ENCODE data around the gene B4GALNT4. TPM values are rescaled to one million over a fixed set of nuclear protein-coding genes. Genes with fewer than 3 reads are reported as not detected.

Gene B4GALNT4
- total and polyA plus RNA-seq, 2 experiments from 2014 or later = 35.8 to 94.4 TPM

- no peaks in the 10 kb centered on the region for H3K4me1 ChIP-seq (ENCODE audit: low read depth)
- no peaks in the 10 kb centered on the region for H3K9me3 ChIP-seq (ENCODE audit: low read depth)
- no peak overlapping the region for H3K27ac ChIP-seq
- H3K36me3 ChIP-seq = peaks cover 3% of the 10 kb centered on the region
- no peaks in the 10 kb centered on the region for H3K27me3 ChIP-seq
- TF ChIP-seq CTCF (IDR thresholded peaks at IDR 0.05; ENCODE audit: low read depth, low read length) = no peak
- no peak for DNase-seq (ENCODE audit: low read depth in 1 of 2, low spot score in 1 of 2)
- no peak overlapping the region for H3K4me3 ChIP-seq
Measured at GRCh38 chr11:377174-377865, 8.0 kb downstream of the B4GALNT4 start.

GRCh38 chr11:377883-378500 is 8.7 kb downstream of the B4GALNT4 start:
- peaks cover 3% of the 10 kb centered on the region for H3K36me3 ChIP-seq
- H3K9me3 ChIP-seq (ENCODE audit: low read depth) = no peaks in the 10 kb centered on the region
- H3K4me3 ChIP-seq = no peak overlapping the region
- H3K27ac ChIP-seq = no peak overlapping the region
- no peak for DNase-seq (ENCODE audit: low read depth in 1 of 2, low spot score in 1 of 2)
- no peaks in the 10 kb centered on the region for H3K4me1 ChIP-seq (ENCODE audit: low read depth)
- no peaks in the 10 kb centered on the region for H3K27me3 ChIP-seq
- no peak for TF ChIP-seq CTCF (IDR thresholded peaks at IDR 0.05; ENCODE audit: low read depth, low read length)

- Histone ChIP-seq H3K4me1 (ENCODE audit: low read depth) (no peaks in the 10 kb centered on the region), H3K4me3 (no peak overlapping the region), H3K27me3 (no peaks in the 10 kb centered on the region), H3K27ac (no peak overlapping the region), H3K9me3 (ENCODE audit: low read depth) (no peaks in the 10 kb centered on the region), H3K36me3 (no peaks in the 10 kb centered on the region)
- no peak for TF ChIP-seq CTCF (IDR thresholded peaks at IDR 0.05; ENCODE audit: low read depth, low read length)
- no peak for DNase-seq (ENCODE audit: low read depth in 1 of 2, low spot score in 1 of 2)
Measured at GRCh38 chr11:379205-380094, 10.2 kb downstream of the B4GALNT4 start.

GRCh38 chr11:380095-380480 is 10.8 kb downstream of the B4GALNT4 start:
- H3K27me3 ChIP-seq = no peaks in the 10 kb centered on the region
- TF ChIP-seq CTCF (IDR thresholded peaks at IDR 0.05; ENCODE audit: low read depth, low read length) = no peak
- H3K9me3 ChIP-seq (ENCODE audit: low read depth) = no peaks in the 10 kb centered on the region
- no peak overlapping the region for H3K4me3 ChIP-seq
- H3K4me1 ChIP-seq (ENCODE audit: low read depth) = no peaks in the 10 kb centered on the region
- H3K27ac ChIP-seq = no peak overlapping the region
- no peak for DNase-seq (ENCODE audit: low read depth in 1 of 2, low spot score in 1 of 2)
- no peaks in the 10 kb centered on the region for H3K36me3 ChIP-seq

- no peaks in the 10 kb centered on the region for H3K36me3 ChIP-seq
- H3K9me3 ChIP-seq (ENCODE audit: low read depth) = no peaks in the 10 kb centered on the region
- no peak for TF ChIP-seq CTCF (IDR thresholded peaks at IDR 0.05; ENCODE audit: low read depth, low read length)
- H3K27ac ChIP-seq = no peak overlapping the region
- no peak overlapping the region for H3K4me3 ChIP-seq
- H3K27me3 ChIP-seq = no peaks in the 10 kb centered on the region
- DNase-seq (ENCODE audit: low read depth in 1 of 2, low spot score in 1 of 2) = no peak
- no peaks in the 10 kb centered on the region for H3K4me1 ChIP-seq (ENCODE audit: low read depth)
Measured at GRCh38 chr11:380491-380890, 11.2 kb downstream of the B4GALNT4 start.

All from cardiac muscle cell (in vitro differentiated cells and primary cell).